PFSK-1 (cell line): ENCODE results near the gene KAZN.

Experiments used
- FOXP2 ChIP-seq: optimal IDR thresholded peaks from 2 replicates; pipeline ENCODE3; 2011; ENCODE audit warnings: borderline replicate concordance, control low read depth, inconsistent platforms; ENCODE audit not compliant: insufficient read depth; ENCODE audit errors: extremely low read length, extremely low read depth
- POLR2AphosphoS5 ChIP-seq: IDR thresholded peaks from 2 replicates; pipeline ENCODE4 v1.6.1; 2012; ENCODE audit warnings: low read depth, mild to moderate bottlenecking, control low read depth, low read length, moderate library complexity
- SIN3A ChIP-seq: IDR thresholded peaks from 2 replicates; pipeline ENCODE4 v1.6.1; 2012; ENCODE audit warnings: mild to moderate bottlenecking, low read length, moderate library complexity, borderline replicate concordance; ENCODE audit not compliant: insufficient read depth
- TAF1 ChIP-seq: IDR thresholded peaks from 2 replicates; pipeline ENCODE4 v1.6.1; 2012; ENCODE audit warnings: low read length, control low read depth, borderline replicate concordance; ENCODE audit not compliant: insufficient read depth
- TF ChIP-seq, protein P1 (sequence below), 2 experiments: IDR thresholded peaks; 2 replicates each; pipeline versions ENCODE4 v1.6.1 to v1.8.0; 2011 to 2012; ENCODE audit warnings: low read depth in 2 of 2, low read length in 2 of 2, control low read depth in 1 of 2, inconsistent platforms in 1 of 2, mild to moderate bottlenecking in 1 of 2, moderate library complexity in 1 of 2; ENCODE audit not compliant: insufficient read depth in 1 of 2

The KAZN gene

DNA sequence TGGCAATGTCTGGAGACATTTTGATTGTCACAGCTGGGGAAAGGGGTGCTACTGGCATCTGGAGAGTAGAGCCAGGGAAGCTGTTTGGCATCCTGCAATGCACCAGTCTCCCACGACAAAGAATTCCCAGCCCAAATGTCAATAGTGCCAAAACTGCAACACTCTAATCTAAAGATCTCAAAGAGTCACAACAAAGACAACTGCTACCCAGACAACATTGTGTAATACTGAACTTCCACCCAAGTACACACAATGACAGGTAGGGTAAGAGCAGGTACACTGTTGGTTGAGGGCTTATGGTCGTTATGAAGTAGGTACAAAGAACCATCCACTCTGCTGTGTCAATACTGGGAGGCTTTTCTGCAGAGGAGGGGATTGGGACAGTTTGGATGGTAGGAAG lies 546.8 kb downstream of the KAZN start:
- TF ChIP-seq FOXP2 (no peak), SIN3A (no peak), POLR2AphosphoS5 (no peak), TAF1 (no peak)
- TF ChIP-seq, protein P1, sequence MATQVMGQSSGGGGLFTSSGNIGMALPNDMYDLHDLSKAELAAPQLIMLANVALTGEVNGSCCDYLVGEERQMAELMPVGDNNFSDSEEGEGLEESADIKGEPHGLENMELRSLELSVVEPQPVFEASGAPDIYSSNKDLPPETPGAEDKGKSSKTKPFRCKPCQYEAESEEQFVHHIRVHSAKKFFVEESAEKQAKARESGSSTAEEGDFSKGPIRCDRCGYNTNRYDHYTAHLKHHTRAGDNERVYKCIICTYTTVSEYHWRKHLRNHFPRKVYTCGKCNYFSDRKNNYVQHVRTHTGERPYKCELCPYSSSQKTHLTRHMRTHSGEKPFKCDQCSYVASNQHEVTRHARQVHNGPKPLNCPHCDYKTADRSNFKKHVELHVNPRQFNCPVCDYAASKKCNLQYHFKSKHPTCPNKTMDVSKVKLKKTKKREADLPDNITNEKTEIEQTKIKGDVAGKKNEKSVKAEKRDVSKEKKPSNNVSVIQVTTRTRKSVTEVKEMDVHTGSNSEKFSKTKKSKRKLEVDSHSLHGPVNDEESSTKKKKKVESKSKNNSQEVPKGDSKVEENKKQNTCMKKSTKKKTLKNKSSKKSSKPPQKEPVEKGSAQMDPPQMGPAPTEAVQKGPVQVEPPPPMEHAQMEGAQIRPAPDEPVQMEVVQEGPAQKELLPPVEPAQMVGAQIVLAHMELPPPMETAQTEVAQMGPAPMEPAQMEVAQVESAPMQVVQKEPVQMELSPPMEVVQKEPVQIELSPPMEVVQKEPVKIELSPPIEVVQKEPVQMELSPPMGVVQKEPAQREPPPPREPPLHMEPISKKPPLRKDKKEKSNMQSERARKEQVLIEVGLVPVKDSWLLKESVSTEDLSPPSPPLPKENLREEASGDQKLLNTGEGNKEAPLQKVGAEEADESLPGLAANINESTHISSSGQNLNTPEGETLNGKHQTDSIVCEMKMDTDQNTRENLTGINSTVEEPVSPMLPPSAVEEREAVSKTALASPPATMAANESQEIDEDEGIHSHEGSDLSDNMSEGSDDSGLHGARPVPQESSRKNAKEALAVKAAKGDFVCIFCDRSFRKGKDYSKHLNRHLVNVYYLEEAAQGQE (IDR thresholded peaks at IDR 0.05; ENCODE audit: insufficient read depth in 1 of 2, low read depth in 2 of 2, low read length in 2 of 2), result no peak

DNA sequence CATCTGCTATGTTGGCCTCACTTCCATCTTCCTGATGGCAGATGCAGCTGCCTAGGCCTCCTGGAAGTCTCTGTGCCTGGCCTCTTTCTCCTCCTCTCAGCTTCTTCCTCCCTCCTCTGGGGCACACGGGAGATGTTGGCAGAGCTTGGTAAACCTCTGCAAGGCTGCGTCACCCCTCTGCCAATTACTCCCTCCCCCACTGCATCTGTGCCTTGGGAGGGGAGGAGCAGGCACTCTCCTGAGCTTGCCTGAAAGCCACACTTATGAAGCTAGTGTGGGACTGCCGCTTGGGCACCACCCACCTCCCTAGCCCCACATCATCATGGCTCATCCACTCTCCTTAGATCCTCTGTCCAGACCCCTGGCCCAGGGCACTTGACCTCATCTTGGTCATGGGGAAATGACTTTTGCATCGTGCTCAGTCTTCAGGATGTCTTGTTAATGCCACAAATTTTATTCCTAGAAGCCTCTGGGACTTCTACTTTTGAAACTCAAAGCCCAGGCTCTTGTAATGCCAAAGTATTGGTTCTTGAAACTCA lies 547.7 kb downstream of the KAZN start:
- no peak for TF ChIP-seq POLR2AphosphoS5

- TF ChIP-seq, protein P1 (IDR thresholded peaks at IDR 0.05; ENCODE audit: insufficient read depth in 1 of 2, low read depth in 2 of 2, low read length in 2 of 2), result no peak
- TF ChIP-seq TAF1, result no peak
- no peak for TF ChIP-seq SIN3A
- TF ChIP-seq FOXP2, result no peak
- no peak for TF ChIP-seq POLR2AphosphoS5
These were observed 548.5 kb downstream of the KAZN start for GRCh38 chr1:15146971-15147376.

- TF ChIP-seq FOXP2, result no peak
- no peak for TF ChIP-seq POLR2AphosphoS5
- TF ChIP-seq TAF1, result no peak
- TF ChIP-seq, protein P1 (IDR thresholded peaks at IDR 0.05; ENCODE audit: insufficient read depth in 1 of 2, low read depth in 2 of 2, low read length in 2 of 2), result no peak
- TF ChIP-seq SIN3A, result no peak
These were observed 549.5 kb downstream of the KAZN start for GRCh38 chr1:15148004-15148403.

DNA sequence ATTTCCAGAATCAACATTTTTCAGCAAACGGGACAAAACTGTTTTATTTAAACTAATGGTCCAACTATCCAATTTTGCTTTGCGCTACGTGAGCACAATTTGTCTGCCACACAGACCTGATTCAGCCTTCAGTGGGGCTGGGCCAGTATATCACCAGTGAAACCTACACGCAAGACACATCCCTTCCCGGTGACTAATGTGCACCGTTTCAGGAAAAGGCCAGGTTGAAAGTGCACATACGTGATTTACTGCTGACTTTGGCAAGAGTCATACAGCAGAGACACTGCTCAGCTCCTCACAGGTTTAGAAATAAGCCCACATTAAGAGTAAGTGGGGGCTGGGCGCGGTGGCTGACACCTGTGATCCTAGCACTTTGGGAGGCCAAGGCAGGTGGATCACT lies 550.0 kb downstream of the KAZN start:
- TF ChIP-seq SIN3A (no peak), POLR2AphosphoS5 (no peak), TAF1 (no peak), FOXP2 (no peak)
- TF ChIP-seq, protein P1 (IDR thresholded peaks at IDR 0.05; ENCODE audit: insufficient read depth in 1 of 2, low read depth in 2 of 2, low read length in 2 of 2), result no peak
